Lower leg skin (tissue), 3 donors: ENCODE results near the gene HEY2.

ENCODE experiments used
- CTCF ChIP-seq, 3 donors: fragments of 450-650 bp; IDR thresholded peaks; one replicate each; pipeline ENCODE4 v1.5.1; 2016; ENCODE audit warnings: antibody characterized with exemption in 3 of 3, mild to moderate bottlenecking in 3 of 3, moderate library complexity in 2 of 3
- POLR2A ChIP-seq, 2 donors: fragments of 450-650 bp; IDR thresholded peaks; one replicate each; pipeline ENCODE4 v1.6.1; 2016 to 2017; ENCODE audit warnings: antibody characterized with exemption in 2 of 2, mild to moderate bottlenecking in 1 of 2, moderate library complexity in 1 of 2

GRCh38 chr6:125765944-125766343 is 16.5 kb downstream of the HEY2 start:
- TF ChIP-seq CTCF (IDR thresholded peaks at IDR 0.05) (no peak), POLR2A (IDR thresholded peaks at IDR 0.05) (no peak)
